Transverse colon (tissue), 4 donors: ENCODE data around the gene SERTAD3.

Experiments
- CTCF ChIP-seq, 5 experiments: fragments of 200-600 bp in 3 of 5; fragments of 450-650 bp in 2 of 5; sonication (generic) in 3 of 5; IDR thresholded peaks; 1 replicate in 2 of 5; 2 replicates in 3 of 5; pipeline ENCODE4 v1.5.1; 2016 to 2017; ENCODE audit warnings: antibody characterized with exemption in 5 of 5, inconsistent platforms in 3 of 5, mild to moderate bottlenecking in 2 of 5, moderate library complexity in 1 of 5
- EP300 ChIP-seq: sonication (generic); formaldehyde crosslinking; IDR thresholded peaks from one replicate; pipeline ENCODE4 v1.6.1; 2017; ENCODE audit warnings: antibody characterized with exemption, low read depth
- POLR2A ChIP-seq: fragments of 450-650 bp; IDR thresholded peaks from one replicate; pipeline ENCODE4 v1.6.1; 2016; ENCODE audit warnings: antibody characterized with exemption, mild to moderate bottlenecking, moderate library complexity
- POLR2AphosphoS5 ChIP-seq, 3 donors: sonication (generic); formaldehyde crosslinking; IDR thresholded peaks; one replicate each; pipeline ENCODE4 v1.6.1; 2016; ENCODE audit warnings: antibody characterized with exemption in 3 of 3

- TF ChIP-seq CTCF (IDR thresholded peaks at IDR 0.05) (no peak), EP300 (no peak), POLR2AphosphoS5 (IDR thresholded peaks at IDR 0.05) (no peak), POLR2A (no peak)
Observed at GRCh38 chr19:40422748-40423566, 21.2 kb downstream of the SERTAD3 start.
